Kasumi-1 (cell line): ENCODE data around the gene NDC80.
A peak's percentile ranks its signal among the peaks of the same experiment; 100 is the strongest.
"Not testable (repeated sequence)": the region's sequence is repeated elsewhere in the genome, so short reads cannot be mapped to it uniquely, and the experiment has no call there.

Experiments used
- DNase-seq, 2 experiments: peaks; one replicate each; lab custom pipeline; 2025; lab: John Stamatoyannopoulos, UW

Gene NDC80

DNA sequence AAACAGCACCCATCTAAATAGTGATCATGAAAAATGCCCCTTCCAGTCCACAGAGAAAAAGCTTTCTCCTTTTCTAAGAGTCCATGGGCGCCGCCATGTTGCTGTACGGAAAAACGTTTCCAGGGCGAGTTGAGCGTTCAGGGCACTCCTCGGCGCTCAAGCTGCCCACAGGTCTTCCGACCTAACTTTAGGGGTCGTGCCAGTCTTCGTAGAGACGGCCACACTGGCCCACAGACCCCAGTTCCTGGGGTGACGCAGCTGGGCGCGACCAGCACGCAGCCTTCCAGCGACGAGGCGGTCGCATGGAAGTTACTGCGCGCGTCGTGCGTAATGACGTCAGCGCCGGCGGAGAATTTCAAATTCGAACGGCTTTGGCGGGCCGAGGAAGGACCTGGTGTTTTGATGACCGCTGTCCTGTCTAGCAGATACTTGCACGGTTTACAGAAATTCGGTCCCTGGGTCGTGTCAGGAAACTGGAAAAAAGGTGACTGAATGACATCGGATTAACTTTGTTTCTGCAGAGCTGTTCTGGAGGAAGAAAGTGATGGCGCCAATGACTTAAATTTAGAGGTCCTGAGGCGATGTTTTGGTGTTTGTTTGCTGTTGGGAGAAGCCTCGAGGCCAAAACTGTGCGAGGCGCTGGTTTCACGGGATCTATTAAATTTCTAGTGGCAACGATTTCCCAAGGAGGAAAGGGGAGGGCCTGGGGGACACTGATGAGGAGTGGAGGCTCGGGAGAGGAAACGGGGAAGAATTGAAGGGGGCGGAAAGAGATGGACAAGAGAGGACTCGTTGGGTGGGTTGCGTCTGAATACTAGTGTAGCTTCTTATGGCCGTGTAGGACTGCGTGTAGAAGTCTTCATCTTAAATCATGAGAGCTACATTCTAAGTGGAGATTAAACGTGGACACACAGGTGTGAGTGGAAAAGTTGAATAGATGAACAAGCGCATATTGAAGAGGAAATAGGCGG is at the start of gene NDC80, which contains the start of gene METTL4:
Gene NDC80, plus strand, starts transcription at position 358 of the 971 bp plus-strand sequence. CDS start 1,429 bp downstream, outside the sequence.
Gene METTL4, minus strand, starts transcription at position 306 of the 971 bp plus-strand sequence. CDS start 4,289 bp downstream, outside the sequence.
- DNase-seq = peak; percentile 84 to 93

DNA sequence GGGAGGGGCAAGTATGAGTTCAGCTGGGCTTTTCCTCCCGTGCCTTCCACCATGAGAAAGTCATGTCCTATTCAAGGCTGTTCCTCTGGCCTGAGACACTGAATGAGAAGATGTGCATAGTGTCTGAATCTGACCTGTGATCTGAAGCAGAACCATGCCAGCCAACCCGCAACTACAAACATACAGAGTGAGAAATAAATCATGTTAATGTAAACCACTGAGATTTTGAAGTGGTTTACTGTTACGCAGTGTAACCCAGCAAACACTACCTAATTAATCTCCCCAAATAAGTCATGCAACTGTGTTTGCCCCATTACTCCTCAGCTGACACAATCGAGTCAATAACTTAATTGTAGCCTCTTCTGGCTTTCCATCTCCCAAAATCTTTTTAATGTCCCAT is 49.2 kb upstream of the NDC80 start:
- DNase-seq = no peak

DNA sequence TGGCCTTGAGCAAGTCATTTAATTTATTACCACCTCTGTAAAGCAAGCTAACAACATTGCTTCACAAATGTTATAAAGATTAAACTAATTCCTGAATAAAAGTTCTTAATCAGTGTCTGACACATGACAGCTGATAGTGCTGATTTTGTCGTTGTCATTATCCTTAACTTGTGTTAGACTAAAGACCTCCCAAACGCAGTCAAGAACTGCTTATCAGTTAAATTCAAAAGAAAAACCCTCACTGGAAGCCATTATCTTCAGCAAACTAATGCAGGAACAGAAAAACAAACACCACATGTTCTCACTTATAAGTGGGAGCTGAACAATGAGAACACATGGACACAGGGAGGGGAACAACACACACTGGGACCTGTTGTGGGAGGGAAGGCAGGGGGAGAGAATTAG is 46.6 kb upstream of the NDC80 start:
- not testable (repeated sequence) for DNase-seq

DNA sequence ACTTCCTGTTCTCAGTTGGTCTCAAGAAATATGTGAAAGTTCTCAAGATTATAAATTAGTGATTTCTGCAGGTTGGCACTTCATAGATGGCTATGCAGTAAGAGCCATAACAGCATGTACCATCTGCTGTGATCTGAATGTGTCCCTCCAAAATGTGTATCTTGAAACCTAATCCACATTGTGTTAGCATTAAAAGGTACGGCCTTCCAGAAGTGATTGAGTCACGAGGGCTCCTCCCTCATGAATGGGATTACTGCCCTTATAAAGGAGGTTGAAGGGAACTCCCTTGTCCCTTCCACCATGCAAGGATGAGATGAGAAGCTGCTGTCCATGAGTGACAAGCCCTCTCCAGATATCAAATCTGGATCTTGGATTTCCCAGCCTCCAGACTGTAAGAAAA is 45.0 kb upstream of the NDC80 start:
- DNase-seq = no peak

DNA sequence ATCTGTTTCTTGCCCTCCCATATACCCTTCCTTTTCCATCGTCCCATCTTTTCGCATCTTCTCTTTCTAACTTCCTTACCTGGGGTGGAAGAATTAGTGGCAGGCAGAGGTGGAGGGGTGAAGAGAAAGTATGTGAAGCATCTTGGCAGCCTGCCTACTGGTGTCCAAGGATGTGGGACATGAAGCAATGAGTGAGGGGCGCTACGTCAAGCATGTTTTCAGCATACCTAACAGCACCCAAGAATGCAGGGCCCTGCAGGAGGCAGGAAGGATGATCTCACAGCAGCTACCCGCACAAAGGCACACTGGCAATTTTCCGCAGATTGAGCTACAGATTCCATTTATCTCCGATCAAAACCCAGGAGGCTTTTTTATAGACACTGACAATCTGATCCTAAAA is 42.2 kb upstream of the NDC80 start:
- no peak for DNase-seq

DNA sequence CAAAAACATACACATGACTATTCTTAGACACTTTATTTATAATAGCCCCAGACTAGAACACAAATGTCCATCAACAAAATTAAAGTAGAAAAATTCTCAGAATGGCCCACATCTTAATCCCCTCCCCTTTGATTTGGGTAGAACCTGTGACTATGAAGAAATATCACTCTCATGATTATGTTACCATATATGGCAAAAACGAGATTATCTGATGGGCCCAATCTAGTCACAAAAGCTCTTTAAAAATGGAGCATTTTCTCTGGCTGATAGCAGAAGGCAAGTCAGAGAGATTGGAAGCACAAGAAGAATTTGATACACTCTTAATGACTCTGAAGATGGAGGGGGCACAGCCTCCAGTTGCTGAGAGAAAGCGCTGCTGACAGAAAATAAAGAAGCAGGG is 39.6 kb upstream of the NDC80 start:
- DNase-seq = no peak

DNA sequence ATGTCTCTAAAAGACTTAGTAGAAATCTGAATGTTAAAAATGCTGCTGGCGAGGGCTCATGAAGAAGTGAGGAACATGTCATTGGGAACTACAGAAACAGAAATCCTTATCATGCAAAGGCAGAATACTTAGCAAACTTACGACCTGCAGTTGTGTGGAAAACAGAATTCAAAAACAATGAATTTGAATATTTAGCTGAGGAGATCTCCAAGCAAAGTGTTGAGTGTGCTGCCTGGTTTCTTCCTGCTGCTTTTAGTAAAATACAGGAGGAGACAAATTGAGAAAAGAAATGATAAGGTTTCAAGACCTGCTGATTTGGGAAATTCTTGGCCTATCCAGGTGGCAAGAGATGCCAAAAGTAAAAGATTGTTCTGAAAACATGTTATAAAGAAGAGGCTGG is 38.6 kb upstream of the NDC80 start:
- DNase-seq = no peak

DNA sequence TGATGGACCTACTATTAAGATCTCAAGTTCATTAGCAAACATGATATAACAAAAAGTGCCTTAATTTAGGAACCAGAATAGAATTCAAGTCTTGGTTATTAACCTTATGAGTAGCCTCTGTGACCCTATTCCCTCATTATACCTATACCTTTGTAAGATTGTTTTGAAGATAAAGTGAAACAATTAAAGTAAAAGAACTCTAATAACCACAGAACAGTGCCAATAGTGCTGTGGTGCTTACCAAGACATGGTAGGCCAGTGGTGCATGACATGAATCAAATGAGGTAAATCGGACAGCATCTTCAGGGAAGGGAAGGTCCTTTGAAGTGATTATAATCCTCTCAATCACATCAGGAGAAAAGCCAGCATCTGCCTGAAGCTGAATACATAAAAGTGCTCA is 36.5 kb upstream of the NDC80 start:
- DNase-seq = no peak

DNA sequence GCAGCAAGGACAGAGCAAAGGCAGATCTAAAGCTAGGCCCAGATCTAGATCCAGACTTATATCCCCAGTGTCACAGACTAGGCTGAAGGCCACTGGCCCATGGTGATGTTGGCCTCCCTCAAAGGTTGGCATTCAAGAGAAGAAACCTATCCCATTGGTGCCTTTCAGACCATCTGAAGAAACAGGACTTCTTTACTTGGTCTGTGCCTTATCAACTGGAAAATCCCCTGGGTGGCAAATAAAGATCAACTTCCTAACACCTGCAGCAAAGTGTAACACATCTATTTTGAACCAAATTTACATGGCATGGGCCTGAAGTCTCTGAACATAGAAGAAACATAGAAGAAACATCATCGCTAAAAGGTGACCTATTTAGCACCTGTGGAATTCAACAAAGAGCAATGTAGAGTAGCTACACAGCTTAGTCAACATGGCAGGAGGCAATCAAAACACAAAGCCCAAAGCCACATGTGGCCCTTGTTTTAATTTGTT is 35.9 kb upstream of the NDC80 start:
- DNase-seq = no peak

DNA sequence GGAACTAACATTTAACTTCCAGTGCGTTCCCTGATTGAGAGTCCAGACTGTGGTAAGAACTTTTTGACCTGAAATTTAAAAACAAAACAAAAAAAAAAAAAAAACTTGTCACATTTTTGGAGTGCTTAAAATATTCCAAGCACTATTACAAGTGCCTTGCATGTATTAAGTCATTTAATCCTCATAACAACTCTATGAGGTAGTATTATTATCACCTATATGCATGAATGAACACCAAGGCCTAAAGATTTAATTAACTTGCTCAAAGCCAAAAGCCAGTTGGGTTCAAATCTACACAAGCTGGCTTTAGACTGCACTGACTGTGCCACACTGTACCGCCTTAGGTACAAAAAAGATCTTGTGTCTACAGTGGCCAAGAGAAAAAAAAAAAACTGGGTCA is 35.3 kb upstream of the NDC80 start:
- DNase-seq = no peak

DNA sequence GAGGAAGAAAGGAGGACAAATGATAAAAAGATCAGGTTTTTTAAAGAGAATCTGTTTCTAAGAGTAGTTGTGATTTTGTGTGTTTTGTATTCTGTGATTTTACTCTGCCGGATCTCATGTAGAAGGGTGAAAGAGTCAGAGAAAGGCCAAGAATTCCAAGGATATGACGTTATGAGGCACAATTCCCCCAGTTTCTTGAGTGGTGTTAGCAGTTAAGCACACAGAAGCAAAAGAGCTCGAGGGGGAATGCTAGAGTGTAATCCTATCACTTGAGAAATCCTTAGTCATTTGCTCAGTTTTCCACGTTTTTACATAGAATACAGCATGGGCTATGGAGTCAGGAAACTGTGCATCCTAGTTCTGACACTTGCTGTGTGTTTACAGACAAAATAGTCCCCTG is 34.9 kb upstream of the NDC80 start:
- DNase-seq = no peak

DNA sequence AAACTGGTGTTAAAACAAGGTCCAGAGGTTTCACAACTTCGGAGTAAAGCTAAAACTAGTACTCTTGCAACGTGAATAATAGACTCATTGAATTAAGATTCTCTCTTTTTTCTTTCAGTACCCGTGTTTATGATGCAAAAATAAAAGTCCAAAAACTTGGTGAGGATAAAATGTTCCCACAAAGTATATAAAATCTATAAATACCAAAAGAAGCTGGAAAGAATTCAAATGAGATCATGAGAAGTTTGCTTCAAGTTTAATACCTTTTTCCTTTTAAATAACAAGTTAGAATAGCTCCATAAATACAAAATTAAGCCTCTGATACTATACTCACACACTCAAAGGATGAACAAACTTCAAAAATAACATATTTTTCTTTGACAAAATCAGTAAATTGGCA is 34.1 kb upstream of the NDC80 start:
- no peak for DNase-seq

DNA sequence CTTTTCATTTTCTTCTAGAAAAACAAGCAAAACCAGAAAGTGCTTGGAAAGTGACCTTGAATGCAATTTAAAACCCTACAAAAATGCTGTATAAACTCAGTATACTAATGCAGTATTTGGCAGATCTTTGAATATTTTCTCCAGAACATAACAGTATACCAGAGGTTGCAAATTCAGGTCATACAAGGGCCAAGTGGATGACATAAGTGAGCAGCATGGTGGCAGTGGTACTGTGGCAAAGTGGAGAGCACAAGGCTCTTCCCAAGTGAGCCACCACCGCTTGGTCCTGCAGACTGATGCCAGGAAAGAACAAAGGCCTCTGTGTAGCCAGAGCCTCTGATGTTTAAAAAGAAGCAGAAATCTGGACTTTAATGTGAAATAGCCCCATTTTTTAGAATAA is 33.1 kb upstream of the NDC80 start:
- no peak for DNase-seq

DNA sequence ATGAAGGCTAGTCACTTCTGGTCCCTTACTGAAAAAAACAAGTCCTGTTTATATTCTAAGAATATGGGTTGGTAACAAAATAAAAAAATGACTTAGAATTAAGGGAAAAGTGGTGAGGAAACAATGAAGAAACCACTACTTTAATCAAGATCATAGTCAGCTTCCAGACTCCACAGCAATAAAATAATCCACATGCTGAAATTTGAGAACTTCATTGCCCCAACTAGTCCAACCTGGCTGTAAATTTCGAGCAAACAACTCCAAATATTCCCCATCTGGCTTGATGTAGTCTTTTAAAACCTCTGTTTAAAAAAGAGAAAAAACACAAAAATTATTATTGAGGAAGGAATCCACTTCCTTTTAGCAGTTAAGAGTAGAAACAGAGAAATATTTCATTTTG is 32.5 kb upstream of the NDC80 start:
- no peak for DNase-seq

DNA sequence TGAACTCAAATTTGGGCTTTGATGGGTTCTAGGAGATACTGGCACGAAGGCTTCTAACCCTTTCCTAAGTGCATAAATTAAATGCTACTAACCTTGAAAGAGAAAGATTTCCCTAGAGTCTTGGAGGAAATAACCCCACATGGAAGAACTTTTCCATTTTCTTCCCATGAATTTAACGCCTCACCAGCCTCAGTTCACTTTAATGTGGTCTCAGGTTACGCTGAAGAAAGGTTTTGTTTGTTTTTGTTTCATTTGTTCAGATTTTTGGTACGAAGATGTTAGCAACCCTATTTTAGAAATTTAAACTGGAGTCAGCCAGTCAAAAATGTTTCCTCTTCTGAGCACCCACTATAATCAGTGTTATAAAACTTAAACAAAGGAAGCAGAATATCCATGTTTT is 30.8 kb upstream of the NDC80 start:
- no peak for DNase-seq

DNA sequence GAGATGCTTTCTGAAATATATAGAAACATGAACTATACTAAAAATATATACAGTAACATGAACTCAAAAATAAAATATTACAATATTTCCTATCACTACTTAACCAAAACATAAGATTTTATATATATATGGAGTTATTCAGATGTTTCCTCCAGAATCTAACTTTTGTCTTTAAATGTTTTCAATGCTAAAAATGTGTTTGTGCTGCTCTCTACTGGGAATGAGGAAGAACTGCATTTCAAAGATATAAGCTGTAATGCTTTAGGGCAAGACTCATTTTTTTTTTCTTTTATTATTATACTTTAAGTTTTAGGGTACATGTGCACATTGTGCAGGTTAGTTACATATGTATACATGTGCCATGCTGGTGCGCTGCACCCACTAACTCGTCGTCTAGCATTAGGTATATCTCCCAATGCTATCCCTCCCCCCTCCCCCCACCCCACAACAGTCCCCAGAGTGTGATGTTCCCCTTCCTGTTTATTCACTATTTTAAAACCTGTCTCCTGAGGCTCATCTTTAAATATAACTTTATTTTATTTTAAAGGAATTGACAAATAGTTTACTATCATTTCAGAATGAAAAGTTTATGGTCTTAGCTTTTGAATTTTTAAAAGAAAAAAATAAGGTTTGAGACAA is 29.3 kb upstream of the NDC80 start:
- DNase-seq = peak; percentile 85 to 86

DNA sequence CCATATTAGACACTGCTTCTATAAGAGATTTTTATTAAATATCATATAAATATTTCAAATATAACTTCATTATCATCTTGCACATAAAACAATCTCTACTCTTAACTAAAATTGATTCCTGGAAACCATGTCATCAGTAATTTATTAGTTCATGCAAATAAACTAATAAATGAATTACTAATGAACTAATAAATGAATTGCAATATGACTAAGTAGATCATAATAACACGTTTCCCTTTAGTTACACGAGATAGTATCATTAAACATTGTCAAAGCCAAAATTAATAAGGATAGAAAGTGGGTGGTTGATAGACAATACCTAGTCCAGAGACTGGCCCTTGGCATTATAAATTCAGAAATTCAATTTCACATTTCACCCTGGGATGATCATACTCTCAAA is 26.2 kb upstream of the NDC80 start:
- no peak for DNase-seq

DNA sequence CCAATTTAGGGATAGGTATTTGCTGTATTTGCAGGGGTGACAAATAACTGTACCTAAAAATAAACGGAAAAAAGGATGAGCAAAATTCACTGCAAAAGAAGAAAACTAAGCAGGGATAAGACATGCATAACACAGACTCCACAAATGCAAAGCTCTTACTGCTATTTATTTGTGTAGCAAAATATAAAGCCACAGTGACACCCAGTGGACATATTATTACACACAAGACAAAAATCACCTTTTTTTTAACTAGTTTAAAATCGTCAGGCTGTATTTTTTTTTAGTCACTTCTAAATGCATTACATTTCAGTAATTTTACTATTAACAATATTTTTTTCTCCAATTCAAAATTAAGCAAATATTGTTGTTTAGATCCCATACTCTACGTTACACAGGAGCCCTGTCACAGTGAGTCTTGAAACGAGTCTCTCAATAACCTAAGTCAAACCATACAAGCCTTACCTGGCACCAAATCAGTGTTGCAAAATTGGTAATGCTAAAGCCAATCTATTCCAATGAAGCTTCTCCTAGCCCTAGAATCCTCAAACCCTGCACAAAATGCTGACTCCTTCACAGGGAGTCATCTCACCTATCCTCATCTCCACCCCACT is 23.8 kb upstream of the NDC80 start:
- peak; percentile 67 to 73 for DNase-seq

DNA sequence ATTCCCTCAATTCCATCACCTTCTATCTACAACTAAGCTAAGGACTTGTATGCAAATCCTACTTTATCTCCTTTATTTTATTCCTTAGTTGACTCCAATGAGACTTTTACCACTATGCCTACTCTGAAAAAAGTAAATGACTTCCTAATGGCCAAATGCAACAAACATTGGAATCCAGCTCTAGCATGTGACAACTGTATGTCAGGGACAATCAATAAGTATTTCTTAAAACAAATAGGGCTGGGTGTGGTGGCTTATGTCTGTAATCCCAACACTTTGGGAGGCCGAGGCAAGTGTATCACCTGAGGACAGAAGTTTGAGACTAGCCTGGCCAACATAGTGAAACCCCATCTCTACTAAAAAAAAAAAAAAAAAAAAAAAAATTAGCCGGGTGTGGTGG is 21.9 kb upstream of the NDC80 start:
- DNase-seq = no peak

DNA sequence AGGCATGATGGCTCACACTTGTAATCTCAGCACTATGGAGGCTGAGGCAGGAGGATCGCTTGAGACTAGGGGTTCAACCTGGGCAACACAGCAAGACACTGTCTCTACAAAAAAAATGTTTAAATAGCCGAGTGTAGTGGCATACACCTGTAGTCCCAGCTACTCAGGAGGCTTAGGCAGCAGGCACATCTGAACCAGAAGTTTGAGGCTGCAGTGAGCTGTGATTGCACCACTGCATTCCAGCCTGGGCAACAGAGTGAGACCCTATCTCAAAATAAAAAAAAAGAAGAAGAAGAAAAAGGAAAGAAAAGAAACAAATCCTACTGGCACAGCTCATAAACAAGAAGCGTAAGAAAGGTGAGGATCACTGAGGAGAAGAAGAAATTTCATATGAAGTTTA is 19.9 kb upstream of the NDC80 start:
- DNase-seq = no peak

DNA sequence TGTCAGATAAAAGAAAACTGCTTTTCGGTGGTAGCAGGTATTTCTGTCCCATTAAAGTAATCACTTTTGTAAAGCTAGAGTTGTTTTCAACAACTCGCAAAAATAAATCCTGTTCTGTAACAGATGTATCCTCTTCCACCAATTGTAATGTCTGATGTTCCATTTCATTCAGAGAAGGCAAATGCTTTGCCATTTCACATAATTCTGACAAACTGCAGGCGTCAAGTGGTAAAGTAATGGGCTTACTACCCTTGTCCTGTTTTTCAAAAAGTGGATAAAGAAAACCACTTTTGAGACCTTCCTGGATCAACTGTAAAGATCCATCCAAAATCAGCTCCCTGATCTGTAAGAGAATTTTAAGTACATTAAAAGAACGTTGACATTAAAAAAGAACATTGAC is 16.7 kb upstream of the NDC80 start:
- DNase-seq = no peak

DNA sequence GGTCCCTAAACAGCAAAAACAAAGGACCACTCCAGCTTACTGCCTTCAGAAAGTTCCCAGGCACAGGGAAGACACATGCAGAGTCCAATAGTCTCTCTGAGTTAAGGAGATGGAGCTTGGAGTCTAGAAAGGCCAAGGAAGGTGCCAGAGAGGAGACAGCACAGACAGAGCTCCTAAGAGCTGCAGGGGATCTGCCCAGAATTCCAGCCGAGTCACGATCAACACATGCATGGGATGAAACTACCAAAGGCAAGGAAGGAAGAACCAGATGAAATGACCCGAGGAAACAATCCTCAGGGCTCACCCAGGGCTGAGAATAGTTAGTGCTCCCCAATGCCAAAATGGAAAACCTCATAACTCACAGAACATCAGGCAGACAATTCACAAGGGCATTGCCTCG is 15.5 kb upstream of the NDC80 start:
- no peak for DNase-seq

DNA sequence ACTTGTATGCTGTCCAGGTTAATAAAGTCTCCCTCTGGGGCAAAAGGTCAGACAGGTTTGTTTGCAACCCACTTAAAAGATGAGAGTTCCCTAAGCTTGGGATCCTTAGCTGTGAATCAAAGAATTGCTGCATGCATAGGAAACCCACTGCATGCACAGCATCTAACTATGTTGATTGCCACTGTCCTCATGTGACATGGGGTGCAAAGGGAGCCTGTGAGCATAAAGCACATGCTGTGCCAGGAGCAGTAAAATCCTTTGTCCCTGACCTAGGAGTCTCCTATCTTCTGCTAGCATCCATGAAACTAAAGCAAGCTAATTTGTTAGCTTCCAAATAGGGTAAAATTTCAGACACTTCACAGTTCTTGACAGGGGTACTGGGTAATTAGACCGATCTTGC is 13.8 kb upstream of the NDC80 start:
- DNase-seq = no peak
